SIG-M5 treated with dmso at 0.1 percent for 504 hours (cell line): ENCODE measurements around the gene DOCK9.

Experiments used
- DNase-seq: peaks from one replicate; lab custom pipeline; 2025; ENCODE audit not compliant: unreplicated experiment; lab: John Stamatoyannopoulos, UW

Gene DOCK9

GRCh38 chr13:98890186-98890585 lies 87.7 kb downstream of the DOCK9 start:
- no peak for DNase-seq

GRCh38 chr13:98889419-98890085 lies 88.3 kb downstream of the DOCK9 start:
- DNase-seq = no peak

- no peak for DNase-seq
These were observed 89.0 kb downstream of the DOCK9 start for GRCh38 chr13:98888890-98889279.

- no peak for DNase-seq
These were observed 89.5 kb downstream of the DOCK9 start for GRCh38 chr13:98888222-98888889.

- no peak for DNase-seq
These were observed 91.2 kb downstream of the DOCK9 start for GRCh38 chr13:98886587-98887230.

- DNase-seq = no peak
These were observed 92.3 kb downstream of the DOCK9 start for GRCh38 chr13:98885600-98885999.

GRCh38 chr13:98883998-98884397 lies 93.9 kb downstream of the DOCK9 start:
- no peak for DNase-seq

GRCh38 chr13:98881390-98881789 lies 96.5 kb downstream of the DOCK9 start:
- no peak for DNase-seq

- no peak for DNase-seq
These were observed 97.2 kb downstream of the DOCK9 start for GRCh38 chr13:98880677-98881076.

- DNase-seq = no peak
These were observed 97.9 kb downstream of the DOCK9 start for GRCh38 chr13:98879957-98880356.

GRCh38 chr13:98879127-98879520 lies 98.7 kb downstream of the DOCK9 start:
- DNase-seq = no peak

GRCh38 chr13:98878486-98879126 lies 99.3 kb downstream of the DOCK9 start:
- DNase-seq = no peak

- no peak for DNase-seq
These were observed 99.9 kb downstream of the DOCK9 start for GRCh38 chr13:98877936-98878335.

GRCh38 chr13:98877466-98877865 lies 100.4 kb downstream of the DOCK9 start:
- DNase-seq = no peak

GRCh38 chr13:98875146-98875729 lies 102.6 kb downstream of the DOCK9 start:
- DNase-seq = no peak

- no peak for DNase-seq
These were observed 103.9 kb downstream of the DOCK9 start for GRCh38 chr13:98874029-98874397.

- no peak for DNase-seq
These were observed 104.4 kb downstream of the DOCK9 start for GRCh38 chr13:98873377-98874028.

- no peak for DNase-seq
These were observed 106.1 kb downstream of the DOCK9 start for GRCh38 chr13:98871727-98872126.

- DNase-seq = no peak
These were observed 108.3 kb downstream of the DOCK9 start for GRCh38 chr13:98869408-98870090.

GRCh38 chr13:98868932-98869331 lies 108.9 kb downstream of the DOCK9 start:
- DNase-seq = no peak
